NCI-H82 treated with DMSO at 0.1 percent for 48 hours (cell line): ENCODE measurements around the gene DGKK.

Experiments used
- DNase-seq: peaks from one replicate; lab custom pipeline; 2025; ENCODE audit not compliant: unreplicated experiment; lab: John Stamatoyannopoulos, UW

Gene DGKK

GRCh38 chrX:50470103-50471031 is at the start of gene DGKK:
Gene DGKK, minus strand, starts transcription at chrX:50470825. Its CDS starts 147 bp downstream, at chrX:50470678.
- DNase-seq = no peak

- DNase-seq = no peak
Measured at GRCh38 chrX:50514811-50515210, 44.2 kb upstream of the DGKK start.

GRCh38 chrX:50497114-50497513 is 26.5 kb upstream of the DGKK start:
- DNase-seq = no peak

- DNase-seq = no peak
Measured at GRCh38 chrX:50495616-50496015, 25.0 kb upstream of the DGKK start.

- DNase-seq = no peak
Measured at GRCh38 chrX:50492720-50493119, 22.1 kb upstream of the DGKK start.

- no peak for DNase-seq
Measured at GRCh38 chrX:50484662-50485061, 14.0 kb upstream of the DGKK start.

GRCh38 chrX:50483283-50483682 is 12.7 kb upstream of the DGKK start:
- no peak for DNase-seq

GRCh38 chrX:50475208-50475607 is 4.6 kb upstream of the DGKK start:
- no peak for DNase-seq

- no peak for DNase-seq
Measured at GRCh38 chrX:50471390-50471789, 765 bp upstream of the DGKK start.

- DNase-seq = no peak
Measured at GRCh38 chrX:50469206-50469605, 1.4 kb downstream of the DGKK start.

GRCh38 chrX:50459615-50460014 is 11.0 kb downstream of the DGKK start:
- no peak for DNase-seq

- DNase-seq = no peak
Measured at GRCh38 chrX:50458483-50458882, 12.1 kb downstream of the DGKK start.

GRCh38 chrX:50456712-50457484 is 13.7 kb downstream of the DGKK start:
- no peak for DNase-seq

- no peak for DNase-seq
Measured at GRCh38 chrX:50452782-50453181, 17.8 kb downstream of the DGKK start.

- no peak for DNase-seq
Measured at GRCh38 chrX:50450324-50450723, 20.3 kb downstream of the DGKK start.

GRCh38 chrX:50448565-50448964 is 22.1 kb downstream of the DGKK start:
- DNase-seq = no peak

GRCh38 chrX:50447535-50447934 is 23.1 kb downstream of the DGKK start:
- DNase-seq = no peak

- no peak for DNase-seq
Measured at GRCh38 chrX:50442426-50443116, 28.1 kb downstream of the DGKK start.

GRCh38 chrX:50436797-50437196 is 33.8 kb downstream of the DGKK start:
- no peak for DNase-seq

GRCh38 chrX:50432829-50433289 is 37.8 kb downstream of the DGKK start:
- no peak for DNase-seq

- no peak for DNase-seq
Measured at GRCh38 chrX:50431623-50432022, 39.0 kb downstream of the DGKK start.
